Measurements from ENCODE around the gene MAP3K4.
"Not testable (repeated sequence)": the region's sequence is repeated elsewhere in the genome, so short reads cannot be mapped to it uniquely, and the experiment has no call there.

MAP3K4 gene

DNA sequence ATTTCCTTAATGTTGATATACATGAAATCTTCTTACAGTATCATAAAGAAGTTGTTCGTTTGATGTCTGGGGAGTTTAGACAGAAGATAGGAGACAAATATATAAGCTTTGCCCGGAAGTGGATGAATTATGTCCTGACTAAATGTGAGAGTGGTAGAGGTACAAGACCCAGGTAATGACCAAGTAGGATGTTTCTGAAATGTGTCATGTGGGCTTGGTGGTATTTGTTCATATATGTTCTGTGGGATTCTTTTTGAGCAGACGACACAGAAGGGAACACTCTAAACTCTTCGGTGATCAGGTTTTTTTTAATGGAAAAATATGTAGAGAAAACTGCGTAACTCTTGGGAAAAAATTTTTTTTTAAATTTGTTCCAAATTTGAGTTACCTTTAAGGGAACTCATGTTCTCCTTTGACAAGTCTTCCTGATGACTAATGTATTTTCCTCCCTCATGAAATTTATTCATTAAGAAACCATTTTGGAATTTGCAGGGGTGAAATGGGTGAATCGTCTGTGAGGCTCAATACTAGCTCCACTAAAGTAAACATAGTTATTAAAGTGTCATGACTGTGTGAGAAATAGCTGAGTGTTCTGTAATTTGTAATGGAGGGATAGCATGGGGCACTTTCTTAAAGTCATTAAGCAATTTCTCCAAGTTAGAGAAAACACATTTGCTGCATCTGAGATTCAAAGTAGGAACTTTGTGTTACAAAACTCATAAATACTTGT is 100.6 kb downstream of the MAP3K4 start:
- no peak for DNase-seq

DNA sequence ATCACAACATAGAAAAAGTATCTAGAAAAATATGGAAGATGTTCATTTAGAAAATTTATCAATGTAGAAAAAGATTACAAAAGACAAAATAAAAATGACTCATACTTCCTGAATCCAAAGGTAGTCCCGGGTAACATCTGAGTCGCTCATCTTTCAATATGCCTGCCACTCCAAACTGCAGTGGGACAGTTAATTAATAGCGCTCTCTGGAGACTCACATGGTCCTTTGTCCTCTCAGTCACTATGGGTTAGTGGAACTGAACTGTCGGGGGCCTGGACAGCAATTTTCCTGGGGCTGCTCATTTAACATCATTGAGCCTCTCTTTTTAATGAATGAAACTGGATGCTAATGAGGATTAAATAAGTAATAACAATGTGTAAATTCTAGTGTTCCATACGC is 103.4 kb downstream of the MAP3K4 start:
- no peak for DNase-seq

DNA sequence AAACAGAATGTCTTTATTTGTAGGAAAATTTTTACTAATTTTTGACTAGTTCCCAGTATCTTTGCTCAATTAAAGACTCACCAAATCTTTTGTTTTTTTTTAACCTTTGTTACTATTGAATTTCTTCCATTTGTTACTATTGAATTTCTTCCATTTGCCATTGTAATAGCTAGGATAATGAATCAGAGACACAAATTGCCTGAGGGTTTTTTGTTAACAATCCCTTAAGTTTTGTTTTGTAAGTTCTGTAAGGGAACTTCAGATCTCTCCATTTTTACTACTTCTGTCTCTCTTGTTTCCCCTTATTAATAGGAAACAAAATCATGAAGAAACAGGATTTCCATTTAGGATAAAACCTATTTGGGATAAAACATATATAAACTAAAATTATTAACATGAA is 104.3 kb downstream of the MAP3K4 start:
- DNase-seq = no peak

DNA sequence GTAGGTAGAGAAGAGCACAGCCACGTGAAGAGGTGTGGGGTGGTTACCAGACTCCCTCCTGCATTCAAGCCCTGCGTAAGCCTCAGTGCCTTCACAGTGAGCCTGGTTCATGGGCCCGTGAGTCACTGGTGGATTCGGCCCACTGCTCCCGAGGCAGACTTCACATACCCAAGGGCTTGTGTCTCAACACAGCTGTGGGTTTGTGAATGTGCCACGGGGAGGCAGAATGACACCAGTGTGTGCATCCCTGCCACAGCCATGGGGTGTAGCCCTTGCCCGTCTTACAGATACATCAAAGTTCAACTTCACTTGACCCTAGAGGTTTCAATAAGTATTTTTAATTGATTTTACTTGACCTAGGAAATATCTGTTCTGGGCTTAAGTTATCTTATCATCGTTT is 108.5 kb downstream of the MAP3K4 start:
- no peak for DNase-seq

DNA sequence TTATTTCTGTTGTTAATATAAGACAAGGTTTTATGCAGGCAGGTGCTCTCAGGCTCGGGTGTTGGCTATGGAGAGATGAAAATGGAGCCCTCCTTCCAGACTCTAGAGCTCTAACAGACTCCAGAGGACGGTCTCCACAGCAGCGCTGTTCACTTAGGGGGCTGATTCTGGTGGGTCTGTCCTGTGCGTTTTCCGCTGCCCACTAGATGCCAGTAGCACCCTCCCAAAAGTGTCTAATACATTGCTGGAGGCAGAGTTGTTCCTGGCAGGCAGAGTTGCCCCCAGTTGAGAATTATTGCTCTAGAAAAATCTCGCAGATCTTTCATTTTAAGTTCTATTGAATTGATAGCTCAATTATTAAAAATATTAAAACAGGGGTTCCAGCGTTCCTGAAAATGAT is 109.9 kb downstream of the MAP3K4 start:
- no peak for DNase-seq

DNA sequence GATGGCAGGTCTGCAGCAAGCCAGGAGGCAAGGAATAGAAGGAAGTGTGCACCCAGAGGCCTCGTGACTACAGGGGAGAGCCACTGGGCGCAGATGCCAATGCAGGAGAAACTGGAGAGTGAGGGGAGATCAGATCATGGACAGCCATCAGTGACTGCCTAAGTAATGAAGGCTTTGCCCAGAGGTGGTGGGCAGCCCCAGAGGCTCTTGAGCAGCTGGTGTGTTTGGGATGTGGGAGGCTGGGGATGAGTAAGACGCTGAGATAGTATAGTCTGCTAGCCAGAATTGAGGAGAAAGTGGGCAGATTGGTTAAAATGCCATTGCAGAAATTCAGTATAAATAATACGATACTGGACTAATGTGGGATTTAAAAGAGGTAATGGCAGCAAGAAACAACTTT is 111.9 kb downstream of the MAP3K4 start:
- no peak for DNase-seq

DNA sequence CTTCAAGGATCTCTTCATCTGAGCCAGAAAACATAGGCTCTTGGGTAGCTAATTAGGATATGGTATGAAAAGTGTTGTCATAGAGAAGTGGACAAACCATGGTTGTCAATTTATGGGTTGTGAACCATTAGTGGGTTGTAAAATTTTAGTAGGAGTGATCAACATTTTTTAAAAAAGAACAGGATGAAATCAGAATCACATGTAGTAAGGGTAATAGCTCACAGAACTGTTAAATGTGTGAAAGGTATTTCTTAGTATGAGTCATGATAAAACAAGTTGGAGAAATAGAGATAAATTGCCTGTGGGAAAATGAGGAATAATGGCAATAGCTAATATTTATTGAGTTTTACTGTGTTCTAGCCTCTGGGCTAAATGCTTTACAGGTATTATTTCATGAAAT is 113.4 kb downstream of the MAP3K4 start:
- no peak for DNase-seq

DNA sequence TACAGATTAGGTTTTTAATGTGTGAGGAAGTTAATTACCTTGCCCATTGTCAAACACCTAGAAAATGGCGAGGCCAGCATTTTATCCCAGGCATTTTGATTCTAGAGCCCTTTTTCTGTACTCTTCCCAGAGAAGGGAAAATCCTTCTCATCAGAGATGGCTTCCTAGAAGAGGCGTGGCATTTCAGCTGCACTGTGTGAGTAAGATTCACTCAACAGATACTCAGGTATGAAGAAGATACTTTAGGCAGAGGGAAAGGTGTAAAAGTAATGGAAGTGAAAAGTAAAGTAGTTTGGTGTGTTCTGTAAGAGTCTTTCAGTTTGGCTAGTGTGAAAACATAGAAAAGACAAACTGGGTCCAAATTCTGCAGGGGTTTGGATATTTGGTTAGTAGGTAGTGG is 113.8 kb downstream of the MAP3K4 start:
- no peak for DNase-seq

DNA sequence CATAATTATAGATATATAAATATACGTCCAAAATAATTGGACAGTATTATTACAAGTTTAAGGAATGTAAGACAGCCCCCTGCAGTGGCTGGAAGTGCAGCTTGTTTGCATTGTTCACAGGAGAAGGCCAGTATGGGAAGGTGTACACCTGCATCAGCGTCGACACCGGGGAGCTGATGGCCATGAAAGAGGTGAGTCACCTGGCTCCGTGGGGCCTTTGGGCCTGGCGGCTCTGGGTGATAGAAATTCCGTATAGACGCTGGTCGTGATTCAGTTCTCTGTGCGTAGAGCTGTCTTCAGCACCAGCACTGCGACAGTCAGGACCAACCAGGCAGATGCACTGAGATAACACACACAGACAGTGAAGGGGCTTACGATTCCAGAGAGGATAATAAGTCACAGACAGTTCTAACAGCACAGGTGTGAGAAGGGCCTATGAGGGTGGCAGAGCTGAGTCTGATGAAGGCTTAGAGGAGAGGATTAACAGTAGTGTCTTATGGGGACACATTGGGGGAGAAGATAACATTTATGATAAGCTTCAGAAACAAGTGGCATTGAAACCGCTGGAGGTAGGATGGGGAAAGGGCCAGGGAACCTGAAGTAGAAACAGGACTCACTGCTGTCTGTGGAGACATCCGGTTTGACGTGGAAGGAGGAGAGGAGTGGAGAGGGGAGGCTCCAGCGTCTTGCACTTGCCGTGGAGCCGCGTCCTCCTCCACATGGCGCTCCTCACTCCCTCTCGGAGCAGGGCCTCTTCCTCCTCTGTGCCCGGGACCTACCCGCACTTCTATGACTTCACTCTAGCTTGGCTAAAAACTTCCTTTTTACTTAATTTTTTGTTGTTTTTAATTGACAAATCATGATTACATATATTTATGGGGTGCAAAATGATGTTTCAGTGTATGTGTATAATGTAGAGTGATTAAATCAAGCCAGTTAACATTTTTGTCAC is 116.5 kb downstream of the MAP3K4 start:
- DNase-seq = no peak

DNA sequence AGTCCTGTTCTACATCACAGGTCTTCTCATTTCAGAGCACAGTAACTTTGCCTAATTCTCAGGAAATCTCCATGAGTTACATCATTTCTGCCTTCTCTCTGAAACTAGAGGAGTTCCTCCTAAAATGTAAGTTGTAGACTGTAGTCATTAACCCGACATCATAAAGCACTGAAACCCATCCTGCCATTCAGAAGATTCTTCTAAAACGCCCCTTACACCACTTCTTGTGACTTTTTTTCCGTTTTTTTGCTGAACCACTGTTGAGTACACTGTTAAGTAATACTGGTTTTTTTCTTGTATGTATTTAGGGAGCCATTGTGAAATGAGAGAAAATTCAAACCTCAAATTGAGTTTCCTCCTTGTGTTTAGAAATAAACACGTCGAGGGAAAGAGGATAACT is 117.3 kb downstream of the MAP3K4 start:
- no peak for DNase-seq

DNA sequence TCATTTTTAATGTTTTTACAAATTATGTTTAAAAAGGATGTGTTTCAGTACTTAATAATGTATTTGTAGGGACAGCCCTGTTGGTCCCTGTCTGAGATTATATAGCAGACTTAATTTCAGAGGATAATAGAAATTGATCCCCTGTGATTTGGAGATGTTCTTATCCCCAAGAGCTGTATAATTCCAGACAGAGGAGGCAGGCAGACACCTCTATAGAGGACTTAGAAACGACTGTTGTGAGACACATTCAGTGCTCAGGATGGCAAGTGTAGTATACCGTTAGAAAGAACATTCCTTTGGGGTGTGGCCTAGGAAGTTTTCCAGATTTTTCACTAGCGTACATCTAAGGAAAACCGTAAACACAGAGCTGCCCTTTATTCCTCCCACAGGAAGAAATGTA is 117.8 kb downstream of the MAP3K4 start:
- no peak for DNase-seq

DNA sequence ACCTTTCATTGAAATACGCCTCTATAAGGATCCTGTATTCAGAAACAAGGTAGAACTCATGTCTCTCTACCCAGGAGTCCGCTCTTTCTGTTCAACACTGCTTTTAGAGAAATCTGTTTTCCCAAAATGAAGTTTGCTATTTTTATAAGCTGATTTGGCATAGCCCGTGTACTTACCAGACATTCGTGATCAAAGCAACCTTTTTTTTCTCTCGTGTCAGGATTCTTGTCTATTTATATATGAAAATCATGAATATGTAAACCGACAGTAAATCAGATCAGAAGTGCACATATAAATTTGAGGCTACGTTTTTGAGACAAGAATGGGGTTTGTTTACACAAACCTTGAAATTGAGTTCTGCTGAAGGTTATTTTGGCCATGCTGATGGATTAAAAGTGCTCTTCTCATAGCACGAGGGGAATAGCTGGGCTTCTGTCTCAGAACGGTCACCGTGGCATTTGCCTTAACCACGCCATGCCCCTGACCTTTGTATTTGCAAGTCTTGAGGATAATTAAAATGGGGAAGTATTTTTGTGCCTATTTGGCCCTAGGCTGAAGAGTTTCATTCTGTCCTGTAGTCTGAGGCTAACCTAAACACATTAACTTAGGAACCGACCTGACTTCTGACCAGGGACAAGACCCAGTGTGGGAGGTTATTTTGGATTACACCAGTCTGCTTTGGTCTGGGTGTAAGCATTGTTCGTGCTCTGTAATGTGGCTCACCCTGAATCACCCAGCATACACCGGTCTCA is 118.6 kb downstream of the MAP3K4 start:
- no peak for DNase-seq

DNA sequence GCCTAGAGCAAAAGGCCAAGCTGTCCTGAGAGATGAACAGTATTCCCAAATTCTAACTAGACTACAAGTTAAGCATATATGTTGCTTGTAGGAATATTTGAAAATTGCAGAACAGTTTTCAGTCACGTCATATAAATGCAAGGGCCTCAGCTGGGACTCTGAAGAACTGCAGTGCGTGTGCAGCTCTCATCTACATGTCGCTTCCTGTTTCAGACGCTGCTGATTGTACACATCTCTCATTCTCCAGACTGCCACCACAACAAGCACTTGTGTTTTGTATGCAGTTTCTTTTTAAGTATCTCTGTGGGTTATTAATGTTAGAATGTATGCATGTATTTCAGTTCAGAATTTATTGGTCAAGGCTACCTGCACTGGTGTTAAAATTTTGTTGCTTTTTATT is 119.7 kb downstream of the MAP3K4 start:
- DNase-seq = no peak

DNA sequence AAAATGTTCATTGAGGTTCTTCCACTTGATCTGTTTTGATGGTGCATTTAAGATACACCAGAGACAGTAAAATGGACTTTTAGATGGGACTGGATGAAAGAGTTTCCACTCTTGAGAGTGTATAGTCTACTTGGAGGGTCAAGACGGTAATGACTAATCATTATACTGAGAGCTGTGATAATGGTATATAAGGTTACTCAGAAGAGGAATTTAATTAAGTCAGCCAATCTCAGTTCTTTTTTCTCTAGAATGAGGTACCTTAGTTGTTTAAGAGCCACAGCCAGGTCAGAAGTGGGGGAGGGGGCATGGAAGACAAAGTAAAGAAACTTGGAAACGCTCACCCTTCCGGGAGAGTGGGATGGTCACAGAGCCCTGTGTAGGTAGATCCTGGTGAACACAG is 123.9 kb downstream of the MAP3K4 start:
- no peak for DNase-seq

DNA sequence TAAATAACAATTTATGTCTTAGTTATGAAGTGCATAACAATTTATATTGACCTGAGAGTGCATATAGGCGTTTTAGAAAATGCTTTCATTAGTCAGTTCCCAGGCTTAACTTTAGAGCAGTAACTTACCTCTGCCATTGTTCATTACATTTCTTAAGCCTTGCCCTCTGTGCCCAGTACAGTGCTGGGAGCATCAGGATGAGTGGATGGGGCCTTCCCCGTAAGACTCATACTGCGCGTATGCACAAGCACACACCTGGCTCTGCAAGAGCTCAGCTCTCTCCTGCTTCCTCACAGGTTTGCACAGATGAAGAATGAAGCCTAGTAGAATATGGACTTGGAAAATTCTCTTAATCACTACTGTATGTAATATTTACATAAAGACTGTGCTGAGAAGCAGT is 125.0 kb downstream of the MAP3K4 start:
- no peak for DNase-seq

DNA sequence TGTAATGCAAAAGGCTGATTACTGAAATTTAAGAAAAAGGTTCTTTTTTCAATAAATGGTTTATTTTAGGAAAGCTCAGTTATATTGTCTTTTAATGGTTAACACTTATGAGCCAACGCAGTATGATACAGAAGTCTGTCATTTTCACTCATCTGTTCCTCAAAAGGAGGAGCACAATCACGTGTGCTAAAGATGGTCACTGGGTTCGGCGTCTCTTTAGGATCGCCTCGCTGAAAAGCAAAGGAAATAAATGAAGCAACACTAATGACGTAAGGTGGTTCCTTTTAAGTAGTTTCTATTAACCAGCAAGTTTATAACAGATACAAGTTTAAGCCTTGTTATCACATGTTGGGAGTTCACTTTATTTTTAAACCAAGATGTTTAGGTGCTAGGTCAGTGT is 125.7 kb downstream of the MAP3K4 start:
- no peak for DNase-seq

DNA sequence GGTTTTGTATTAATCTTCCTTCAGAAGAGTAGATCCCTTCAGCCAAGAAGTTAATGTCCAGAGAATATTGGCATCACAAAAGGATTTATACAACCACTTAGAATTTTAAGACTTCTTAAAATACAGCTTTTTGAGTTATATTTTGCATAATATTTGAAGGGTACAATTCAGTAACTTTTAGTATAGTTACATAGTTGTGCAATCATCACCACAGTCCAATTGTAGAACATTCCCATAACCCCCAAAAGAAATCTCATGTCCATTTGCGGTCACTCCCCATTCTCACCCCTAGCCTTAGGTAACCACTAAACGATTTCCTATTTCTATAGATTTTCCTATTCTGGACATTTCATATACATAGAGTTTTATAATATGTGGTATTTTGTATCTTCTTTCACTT is 126.4 kb downstream of the MAP3K4 start:
- DNase-seq = no peak

DNA sequence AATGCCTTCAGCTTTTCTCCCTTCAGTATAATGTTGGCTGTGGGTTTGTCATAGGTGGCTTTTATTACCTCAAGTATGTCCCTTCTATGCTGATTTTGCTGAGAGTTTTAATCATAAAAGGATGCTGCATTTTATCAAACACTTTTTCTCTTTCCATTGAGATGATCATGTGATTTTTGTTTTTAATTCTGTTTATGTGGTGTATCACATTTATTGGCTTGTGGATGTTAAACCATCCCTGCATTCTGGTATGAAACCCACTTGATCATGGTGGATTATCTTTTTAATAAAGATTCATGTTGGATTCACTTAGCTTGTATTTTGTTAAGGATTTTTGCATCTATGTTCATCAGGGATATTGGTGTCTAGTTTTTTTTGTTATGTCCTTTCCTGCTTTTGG is 131.8 kb downstream of the MAP3K4 start:
- DNase-seq = not testable (repeated sequence)

DNA sequence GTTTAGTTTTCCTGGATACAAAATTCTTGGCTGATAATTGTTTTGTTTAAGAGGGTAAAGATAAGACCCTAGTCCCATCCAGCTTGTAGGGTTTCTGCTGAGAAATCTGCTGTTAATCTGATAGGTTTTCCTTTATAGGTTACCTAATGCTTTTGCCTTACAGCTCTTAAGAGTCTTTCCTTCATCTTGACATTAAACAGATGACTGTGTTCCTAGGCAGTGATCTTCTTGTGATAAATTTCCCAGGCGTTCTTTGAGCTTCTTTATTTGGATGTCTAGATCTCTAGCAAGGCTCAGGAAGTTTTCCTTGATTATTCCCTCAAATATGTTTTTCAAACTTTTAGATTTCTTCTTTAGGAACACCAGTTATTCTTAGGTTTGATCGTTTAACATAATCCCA is 134.0 kb downstream of the MAP3K4 start:
- no peak for DNase-seq

DNA sequence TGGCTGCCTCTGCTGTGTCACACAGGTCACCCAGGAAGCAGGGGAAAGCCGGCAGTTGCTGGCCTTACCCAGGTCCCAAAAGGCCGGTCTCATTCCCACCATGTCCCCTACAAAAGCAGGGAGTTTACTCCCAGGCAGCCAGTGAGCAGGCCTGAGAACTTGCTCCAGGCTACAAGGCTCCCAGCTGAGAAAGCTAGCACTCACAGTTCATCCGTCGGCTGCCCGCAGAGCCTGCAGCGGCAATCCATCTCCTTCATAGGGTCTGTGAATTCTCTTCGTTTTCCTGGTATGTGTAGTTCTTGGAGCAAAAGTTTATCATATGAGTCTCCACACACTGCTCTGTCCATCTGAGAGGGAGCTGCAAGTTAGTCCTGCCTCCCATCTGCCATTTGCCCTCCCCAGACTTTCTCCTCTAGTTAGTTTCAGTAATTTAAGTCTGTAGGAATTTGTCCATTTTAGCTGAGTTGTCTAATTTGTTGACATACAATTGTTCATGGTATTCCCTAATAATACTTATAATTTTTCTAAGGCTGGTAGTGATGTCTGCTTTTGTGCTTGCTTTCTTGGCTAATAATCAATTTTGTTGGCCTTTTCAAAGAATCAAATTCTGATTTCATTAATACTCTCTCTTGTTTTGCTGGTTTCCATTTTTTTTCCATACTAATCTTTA is 135.6 kb downstream of the MAP3K4 start:
- DNase-seq = no peak

DNA sequence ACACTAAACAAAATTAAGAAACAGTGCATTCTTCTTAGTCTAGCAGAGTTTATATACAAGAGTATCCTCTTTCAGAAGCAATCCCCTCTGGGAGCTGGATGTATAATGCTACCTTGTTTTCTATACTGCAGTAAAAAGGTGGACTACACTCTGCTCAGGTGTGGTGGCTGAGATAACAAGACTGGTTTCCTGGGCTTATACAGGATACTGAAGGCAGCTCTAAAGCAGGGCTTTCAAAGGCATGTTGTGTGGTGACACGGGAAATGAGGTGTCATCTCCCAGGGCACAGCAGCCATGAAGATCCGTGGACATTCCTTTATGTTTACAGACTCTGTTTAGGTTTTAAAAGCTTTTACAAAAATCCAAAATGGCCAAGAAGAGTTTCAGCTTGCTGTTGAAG is 136.7 kb downstream of the MAP3K4 start:
- DNase-seq = no peak

DNA sequence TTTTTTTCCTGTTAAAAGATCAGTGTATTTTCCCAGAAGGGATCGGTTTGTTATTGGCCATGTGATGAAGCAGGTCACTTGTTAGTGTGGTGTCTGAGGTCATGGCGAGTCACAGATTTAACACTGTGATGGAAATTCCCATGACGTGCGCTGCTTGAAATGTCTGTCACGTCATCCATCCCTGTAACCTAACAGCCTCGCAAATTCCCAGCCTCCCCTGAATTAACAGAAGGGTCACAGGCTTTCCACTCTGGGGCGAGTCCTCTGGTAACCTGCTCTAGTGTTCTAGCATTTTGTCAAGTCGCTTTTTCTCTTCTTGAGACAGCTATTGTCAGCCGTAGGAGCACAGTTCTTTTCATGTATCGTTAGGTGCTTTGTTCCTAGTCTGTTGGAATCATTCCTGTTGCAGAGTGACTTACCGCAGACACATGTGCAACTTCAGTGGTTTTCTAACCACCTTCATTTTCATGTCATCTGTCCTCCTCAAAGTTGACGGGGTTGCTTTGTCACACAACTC is 137.2 kb downstream of the MAP3K4 start:
- no peak for DNase-seq

DNA sequence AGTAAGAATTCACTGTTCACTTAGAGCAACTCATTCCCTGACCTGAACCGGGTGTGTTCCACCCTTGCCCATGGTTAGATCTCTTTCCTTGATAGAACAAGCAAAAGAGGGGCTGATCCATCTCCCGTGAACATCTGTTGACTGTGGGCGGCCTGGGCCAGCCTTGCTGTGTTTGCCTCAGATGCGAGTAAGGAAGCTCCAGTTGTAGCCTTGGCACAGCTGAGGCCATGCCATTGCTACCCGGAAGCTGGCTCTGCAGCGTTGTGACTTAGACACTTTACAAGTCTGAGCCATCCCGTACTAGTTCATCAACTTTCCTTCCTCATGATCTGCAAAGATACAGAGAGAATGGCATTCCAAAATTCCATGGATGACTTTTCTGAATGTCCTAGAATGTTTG is 139.0 kb downstream of the MAP3K4 start:
- DNase-seq = no peak

Measured in SHP77 (cell line).